ENCODE measurements around the gene GPR68.
"Not testable (repeated sequence)": the region's sequence is repeated elsewhere in the genome, so short reads cannot be mapped to it uniquely, and the experiment has no call there.

GPR68 gene

GRCh38 chr14:91272341-91273272 is 28.1 kb upstream of the GPR68 start:
- no peak for DNase-seq

DNA sequence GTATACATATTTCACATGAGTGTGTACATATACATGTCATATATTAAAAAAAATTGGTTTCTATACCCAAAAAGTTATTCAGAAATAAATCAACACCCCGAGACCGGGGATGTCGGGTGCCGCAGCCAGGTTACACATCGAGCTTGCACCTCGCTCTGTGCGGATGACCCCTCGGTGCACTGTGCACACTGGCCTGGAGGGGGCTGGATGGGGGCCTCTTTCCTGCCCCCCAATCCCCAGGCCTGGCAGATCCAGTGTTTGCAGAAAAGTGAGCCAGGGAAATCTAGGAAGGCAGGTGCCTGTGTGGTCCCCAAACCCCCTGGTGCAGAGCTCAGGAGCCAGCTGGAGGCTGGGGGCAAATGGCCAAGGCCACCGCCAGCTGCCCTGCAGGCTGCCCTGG is 27.1 kb upstream of the GPR68 start:
- DNase-seq = no peak

GRCh38 chr14:91270619-91271018 is 26.1 kb upstream of the GPR68 start:
- DNase-seq = no peak

- DNase-seq = no peak
These were observed 25.7 kb upstream of the GPR68 start for GRCh38 chr14:91270188-91270587.

DNA sequence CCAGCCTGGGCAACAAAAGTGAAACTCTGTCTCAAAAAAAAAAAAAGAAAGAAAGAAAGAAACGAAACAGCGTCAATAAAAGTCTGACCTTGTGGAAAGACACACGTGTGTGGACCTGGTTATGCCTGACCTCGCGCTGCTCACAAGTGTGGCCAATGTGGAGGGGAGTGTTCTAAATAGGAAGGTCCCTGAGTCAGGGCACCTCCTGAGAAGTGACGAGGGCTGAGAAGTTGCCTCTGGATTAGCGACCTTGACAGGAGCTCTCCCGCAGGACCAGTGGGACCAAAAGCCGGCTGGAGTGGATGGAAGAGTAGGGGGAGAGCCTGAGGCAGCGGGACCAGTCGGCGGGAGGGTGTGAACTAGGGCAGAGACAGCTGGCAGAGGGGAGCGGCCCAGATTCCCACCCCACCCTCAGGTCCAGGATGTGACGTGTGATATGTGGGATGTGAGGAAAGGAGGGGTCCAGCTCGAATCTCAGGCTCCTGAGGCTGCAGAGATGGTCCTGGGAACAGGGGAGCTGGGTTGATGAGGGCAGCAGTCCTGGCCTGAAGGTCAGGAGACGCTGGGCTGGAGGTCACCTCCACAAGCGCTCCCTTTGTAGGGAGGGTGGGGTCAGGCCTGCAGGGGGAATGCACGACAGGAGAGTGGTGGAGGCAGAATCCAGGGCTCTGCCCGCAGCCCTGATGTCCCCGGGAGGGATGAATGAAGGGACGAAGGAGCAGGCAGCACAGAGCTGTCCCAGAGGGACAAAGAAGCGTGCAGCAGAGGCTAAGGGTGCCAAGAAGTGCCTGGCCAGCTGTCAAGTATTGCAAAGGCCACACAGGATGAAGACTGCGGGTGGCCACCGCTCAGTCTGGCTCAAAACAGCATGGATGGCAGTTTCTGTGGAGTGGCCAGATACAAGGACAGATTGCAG is 24.8 kb upstream of the GPR68 start:
- DNase-seq = no peak

- DNase-seq = no peak
These were observed 23.5 kb upstream of the GPR68 start for GRCh38 chr14:91267965-91268437.

DNA sequence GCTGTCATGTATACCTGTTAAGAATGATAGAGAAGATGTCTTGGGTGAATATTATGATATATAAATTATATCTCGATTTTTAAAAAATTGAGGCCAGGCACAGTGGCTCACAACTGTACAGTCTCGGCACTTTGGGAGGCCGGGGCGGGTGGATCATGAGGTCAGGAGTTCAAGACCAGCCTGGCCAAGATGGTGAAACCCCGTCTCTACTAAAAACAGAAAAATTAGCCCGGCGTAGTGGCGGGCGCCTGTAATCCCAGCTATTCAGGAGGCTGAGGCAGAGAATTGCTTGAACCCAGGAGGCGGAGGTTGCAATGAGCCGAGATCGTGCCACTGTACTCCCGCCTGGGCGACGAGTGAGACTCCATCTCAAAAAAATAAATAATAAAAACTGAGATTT is 21.8 kb upstream of the GPR68 start:
- not testable (repeated sequence) for DNase-seq

- no peak for DNase-seq
These were observed 20.9 kb upstream of the GPR68 start for GRCh38 chr14:91265404-91265803.

- DNase-seq = no peak
These were observed 19.9 kb upstream of the GPR68 start for GRCh38 chr14:91264151-91265150.

GRCh38 chr14:91263329-91263728 is 18.8 kb upstream of the GPR68 start:
- DNase-seq = no peak

GRCh38 chr14:91261986-91262549 is 17.6 kb upstream of the GPR68 start:
- no peak for DNase-seq

- DNase-seq = no peak
These were observed 16.6 kb upstream of the GPR68 start for GRCh38 chr14:91261115-91261514.

GRCh38 chr14:91258876-91259275 is 14.4 kb upstream of the GPR68 start:
- no peak for DNase-seq

- DNase-seq = no peak
These were observed 13.6 kb upstream of the GPR68 start for GRCh38 chr14:91258011-91258618.

DNA sequence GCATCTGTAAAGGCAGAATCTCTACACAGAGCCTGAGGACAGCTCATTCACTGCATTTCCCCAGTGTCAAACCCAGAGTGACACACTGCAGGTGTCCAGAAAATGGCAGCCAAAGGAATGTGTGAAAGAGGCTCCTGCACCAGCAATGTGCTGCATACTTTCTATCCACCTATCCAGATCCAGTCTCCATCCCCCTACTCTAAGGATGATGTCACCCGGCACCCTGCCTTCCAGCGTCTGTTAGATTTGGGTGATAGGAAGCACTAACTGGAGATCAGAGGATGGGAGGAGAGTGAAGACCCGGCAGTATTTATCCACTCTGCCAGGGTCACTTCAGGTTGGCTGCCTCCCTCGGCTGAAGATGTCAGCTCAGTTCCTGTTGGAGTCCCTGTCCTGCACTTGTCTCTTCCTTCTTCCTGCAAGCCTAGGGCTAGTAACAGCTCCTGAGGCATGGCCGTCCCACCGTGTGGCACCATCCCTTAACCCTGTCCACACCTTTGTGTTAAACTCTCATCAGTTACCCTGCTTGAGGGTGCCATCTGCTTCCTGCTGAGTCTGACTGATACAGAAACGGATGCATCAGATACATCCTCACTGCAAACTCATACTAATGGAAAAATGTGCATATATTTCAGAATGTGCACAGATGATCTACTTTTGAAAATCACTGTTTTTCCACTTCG is 13.0 kb upstream of the GPR68 start:
- DNase-seq = no peak

- no peak for DNase-seq
These were observed 12.2 kb upstream of the GPR68 start for GRCh38 chr14:91256661-91257060.

- peak; percentile 27 for DNase-seq
These were observed 10.7 kb upstream of the GPR68 start for GRCh38 chr14:91255026-91255695.

GRCh38 chr14:91254461-91254860 is 10.0 kb upstream of the GPR68 start:
- no peak for DNase-seq

- no peak for DNase-seq
These were observed 9.4 kb upstream of the GPR68 start for GRCh38 chr14:91253795-91254323.
